Activated CD4-positive, alpha-beta T cell treated with anti-CD3 and anti-CD28 coated beads, Interleukin-2, amount 10 ng/mL, durations not matched to agents 7 days and 5 days (primary cell): ENCODE data around the gene SNAP47. TPM values are rescaled to one million over a fixed set of nuclear protein-coding genes. Genes with fewer than 3 reads are reported as not detected.

Source experiments
- CTCF ChIA-PET: fragments of 350-600 bp; sonication (Branson Sonifier 250); formaldehyde crosslinking; loops from one replicate; lab custom pipeline; 2021; ENCODE audit warnings: antibody characterized with exemption; lab: Charles Lee
- POLR2A ChIA-PET: fragments of 350-600 bp; sonication (Branson Sonifier 250); formaldehyde crosslinking; loops from one replicate; lab custom pipeline; 2021; ENCODE audit warnings: antibody characterized with exemption; lab: Charles Lee
- DNase-seq: peaks from one replicate; pipeline ENCODE4 v3.0.0-alpha.2; 2020
- H3K27ac Mint-ChIP-seq: one replicate; pipeline ENCODE4 v1.8.0; 2021; ENCODE audit warnings: mild to moderate bottlenecking, moderate library complexity, mixed read lengths
- H3K27me3 Mint-ChIP-seq: one replicate; pipeline ENCODE4 v1.8.0; 2021; ENCODE audit warnings: mixed read lengths
- H3K36me3 Mint-ChIP-seq: one replicate; pipeline ENCODE4 v1.8.0; 2021; ENCODE audit warnings: low read depth, mixed read lengths
- H3K4me1 Mint-ChIP-seq: one replicate; pipeline ENCODE4 v1.8.0; 2021; ENCODE audit warnings: mixed read lengths
- H3K4me3 Mint-ChIP-seq: one replicate; pipeline ENCODE4 v1.8.0; 2021; ENCODE audit warnings: mild to moderate bottlenecking, moderate library complexity, mixed read lengths
- H3K9me3 Mint-ChIP-seq: one replicate; pipeline ENCODE4 v1.8.0; 2021; ENCODE audit warnings: mixed read lengths
- total RNA-seq, 2 experiments: library from RNA; stranded (reverse); gene quantifications; one replicate each; pipeline ENCODE4 v1.2.3, GENCODE V29; 2021

SNAP47 gene
- total RNA-seq, 2 experiments from 2014 or later: 30.3 TPM

DNA sequence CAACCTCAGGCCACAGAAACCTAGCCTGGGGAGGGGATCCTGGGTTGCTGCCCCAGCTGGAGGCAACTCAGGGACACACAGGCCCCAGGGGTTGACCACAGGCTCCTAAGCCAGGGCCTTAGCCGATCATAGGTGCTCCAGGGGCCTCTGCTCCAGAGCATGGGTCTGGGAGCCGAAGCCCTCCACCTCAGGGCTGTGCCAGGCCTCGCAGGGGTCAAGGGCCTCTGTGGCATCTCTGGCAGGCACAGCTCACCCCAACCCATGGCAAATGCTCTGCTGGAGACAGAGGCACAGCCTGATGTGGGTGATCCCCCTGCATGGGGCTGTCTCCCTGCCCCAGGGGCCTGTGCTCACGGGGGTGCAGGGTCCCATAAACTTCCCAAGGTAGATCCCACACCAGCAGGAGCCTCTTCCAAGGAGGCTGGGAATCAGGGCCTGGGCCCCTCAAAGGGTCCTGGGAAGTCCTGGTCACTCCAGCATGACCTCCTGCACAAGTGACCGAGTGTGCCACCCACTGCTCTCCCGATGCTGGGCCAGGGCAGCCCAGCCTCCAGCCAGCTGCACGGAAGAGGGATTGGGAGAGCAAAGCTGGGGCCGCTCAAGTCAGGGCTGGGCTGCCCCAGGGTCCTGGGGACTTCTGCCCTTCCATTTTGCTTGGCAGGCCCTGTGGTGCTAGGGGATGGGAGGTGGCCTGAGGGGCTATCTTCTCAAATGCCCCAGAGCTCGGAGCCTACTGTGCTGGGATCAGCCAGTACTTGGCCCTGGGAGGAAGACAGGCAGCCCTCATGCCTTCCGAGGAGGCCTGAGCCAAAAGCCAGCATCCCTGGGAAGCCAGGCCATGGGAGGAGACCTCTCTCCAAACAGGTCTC lies 58.1 kb downstream of the SNAP47 start:
- ChIA-PET CTCF (interaction anchor here (0.6 kb wide), 1 partner anchor 613 kb away, joined by 3 read pairs; no protein-coding TSS in a partner anchor), POLR2A (no interaction called here)
- no peak overlapping the region for H3K4me3 Mint-ChIP-seq

DNA sequence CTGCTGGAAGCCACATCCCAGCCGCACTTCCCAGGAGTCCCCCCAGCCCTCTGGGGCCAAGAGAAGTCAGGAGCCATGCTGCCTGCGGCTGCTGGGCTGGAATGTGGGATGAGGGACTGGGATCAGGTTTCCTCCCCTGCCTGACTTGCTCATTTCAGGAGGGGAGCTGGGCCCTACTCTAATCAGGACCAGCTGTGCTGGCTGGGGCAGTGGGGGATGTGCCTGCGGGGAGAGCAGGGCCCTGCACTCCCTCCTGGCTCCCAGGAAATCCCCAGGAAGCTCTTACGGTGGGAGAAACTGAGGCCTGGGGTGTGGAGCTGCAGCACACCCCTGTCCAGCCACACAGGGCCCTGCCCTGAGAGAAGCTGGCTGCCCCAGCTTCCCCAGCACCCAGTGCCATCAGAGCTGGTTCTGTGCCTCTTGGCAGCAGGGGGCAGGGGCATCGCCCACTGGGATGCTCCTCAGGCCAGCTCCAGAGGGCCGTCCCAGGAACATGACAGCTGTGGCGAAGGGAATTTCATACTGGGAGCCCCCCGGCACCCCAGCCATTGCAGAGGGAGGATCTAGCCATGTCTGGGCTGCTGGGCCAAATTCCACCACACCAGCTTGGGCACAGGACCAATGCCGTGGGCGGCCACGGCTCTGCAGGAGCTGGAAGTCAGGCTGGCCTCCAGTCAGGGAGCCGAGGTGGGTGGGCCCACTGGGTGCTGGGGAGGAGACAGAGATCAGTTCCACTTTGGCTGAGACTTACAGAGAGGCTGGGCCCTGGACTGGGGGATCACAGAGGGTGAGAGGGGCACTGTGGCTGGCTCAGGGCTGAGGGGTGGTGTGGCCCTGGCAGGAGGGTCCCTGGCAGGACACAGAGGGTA lies 58.9 kb downstream of the SNAP47 start:
- Mint-ChIP-seq H3K4me3 (no peak overlapping the region), H3K4me1 (peaks cover 2% of the 10 kb centered on the region), H3K27me3 (peaks cover 6% of the 10 kb centered on the region), H3K36me3 (no peaks in the 10 kb centered on the region), H3K27ac (no peak overlapping the region), H3K9me3 (no peaks in the 10 kb centered on the region)
- ChIA-PET POLR2A (no interaction called here), CTCF (interaction anchor here (0.5 kb wide), 1 partner anchor 10 kb away, joined by 4 read pairs; no protein-coding TSS in a partner anchor)
- DNase-seq: no peak

More for the DNA sequence above, 58.1 kb downstream of the SNAP47 start:
- H3K4me1 Mint-ChIP-seq: peaks cover 2% of the 10 kb centered on the region
- no peak overlapping the region for H3K27ac Mint-ChIP-seq
- no peaks in the 10 kb centered on the region for H3K36me3 Mint-ChIP-seq
- H3K27me3 Mint-ChIP-seq: peaks cover under 1% of the 10 kb centered on the region
- DNase-seq: no peak
- no peaks in the 10 kb centered on the region for H3K9me3 Mint-ChIP-seq

DNA sequence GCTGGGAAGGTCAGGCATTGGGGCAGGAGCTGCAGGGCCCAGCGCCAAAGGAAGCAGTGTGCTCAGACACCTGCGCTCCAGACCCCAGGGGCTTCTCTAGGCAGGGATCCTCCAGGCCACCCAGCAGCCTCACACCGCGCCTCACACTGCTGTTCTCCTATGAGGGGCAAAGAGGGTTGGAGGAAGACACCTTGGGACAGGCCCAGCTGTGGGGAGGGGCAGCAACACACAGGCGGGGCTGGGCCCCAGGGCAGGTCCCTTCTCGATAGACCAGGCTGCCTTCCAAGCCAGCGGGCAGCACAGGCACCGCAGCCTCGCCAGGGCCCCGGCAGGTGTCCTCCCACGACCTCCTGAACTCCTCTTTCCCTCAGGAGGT lies 59.6 kb downstream of the SNAP47 start:
- H3K4me1 Mint-ChIP-seq: no peaks in the 10 kb centered on the region
- H3K27ac Mint-ChIP-seq: no peak overlapping the region

DNA sequence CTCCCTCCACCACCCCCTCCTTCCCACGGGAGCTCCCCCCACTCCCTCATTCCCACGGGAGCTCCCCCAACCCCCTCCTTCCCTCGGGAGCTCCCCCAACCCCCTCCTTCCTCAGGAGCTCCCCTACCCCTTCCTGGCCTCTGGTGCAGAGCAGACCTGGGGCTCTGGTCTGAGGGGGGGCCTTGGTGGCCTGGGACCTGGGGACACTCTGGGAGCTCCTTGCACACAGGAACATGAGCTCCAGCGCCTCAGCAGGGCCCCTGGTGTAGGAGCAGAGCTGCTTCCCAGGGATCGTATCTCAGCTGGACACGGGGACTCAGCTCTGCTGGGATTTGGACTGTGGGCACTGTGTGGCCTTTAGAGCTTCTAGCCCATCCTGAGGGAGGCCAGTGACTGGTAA lies 60.5 kb downstream of the SNAP47 start:
- H3K9me3 Mint-ChIP-seq: no peaks in the 10 kb centered on the region
- no peaks in the 10 kb centered on the region for H3K4me1 Mint-ChIP-seq
- H3K36me3 Mint-ChIP-seq: no peaks in the 10 kb centered on the region
- CTCF ChIA-PET: no interaction called here
- H3K4me3 Mint-ChIP-seq: no peak overlapping the region
- H3K27ac Mint-ChIP-seq: no peak overlapping the region
- POLR2A ChIA-PET: no interaction called here
- peaks cover 11% of the 10 kb centered on the region for H3K27me3 Mint-ChIP-seq
- DNase-seq: no peak

More for the DNA sequence above, 59.6 kb downstream of the SNAP47 start:
- no peaks in the 10 kb centered on the region for H3K36me3 Mint-ChIP-seq
- DNase-seq: no peak
- CTCF ChIA-PET: no interaction called here
- POLR2A ChIA-PET: no interaction called here
- no peaks in the 10 kb centered on the region for H3K9me3 Mint-ChIP-seq
- no peak overlapping the region for H3K4me3 Mint-ChIP-seq
- H3K27me3 Mint-ChIP-seq: peaks cover 8% of the 10 kb centered on the region

DNA sequence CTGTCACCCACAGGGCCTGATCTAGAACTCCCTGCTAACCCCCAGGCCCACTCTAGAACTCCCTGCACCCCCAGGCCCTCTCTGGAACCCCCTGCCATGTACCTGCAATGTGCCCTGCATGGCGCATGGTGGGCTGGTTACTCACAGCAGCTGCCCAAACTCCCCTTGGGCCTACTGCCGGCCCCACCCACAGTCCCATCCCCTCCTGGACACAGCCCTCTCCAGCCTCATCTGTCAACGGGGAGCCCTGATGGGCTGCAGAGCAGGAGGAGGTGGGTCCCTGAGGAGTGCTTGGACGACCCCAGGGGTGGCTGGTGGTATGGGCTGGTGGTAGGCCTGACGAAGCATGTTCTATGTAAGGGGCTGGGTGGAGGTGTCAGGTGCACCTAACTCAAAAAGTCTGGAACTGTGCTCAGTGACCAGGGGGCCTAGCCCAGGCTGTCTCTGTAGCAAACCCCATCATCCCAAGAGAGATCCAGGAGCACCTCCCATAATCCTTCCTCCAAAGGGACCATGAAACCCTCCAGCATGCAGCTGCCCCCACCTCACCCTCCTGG lies 61.2 kb downstream of the SNAP47 start:
- ChIA-PET POLR2A (no interaction called here), CTCF (no interaction called here)
- no peaks in the 10 kb centered on the region for H3K9me3 Mint-ChIP-seq
- no peaks in the 10 kb centered on the region for H3K36me3 Mint-ChIP-seq
- H3K4me1 Mint-ChIP-seq: no peaks in the 10 kb centered on the region
- DNase-seq: no peak
- H3K27me3 Mint-ChIP-seq: peaks cover 11% of the 10 kb centered on the region
- H3K4me3 Mint-ChIP-seq: no peak overlapping the region
- H3K27ac Mint-ChIP-seq: no peak overlapping the region

DNA sequence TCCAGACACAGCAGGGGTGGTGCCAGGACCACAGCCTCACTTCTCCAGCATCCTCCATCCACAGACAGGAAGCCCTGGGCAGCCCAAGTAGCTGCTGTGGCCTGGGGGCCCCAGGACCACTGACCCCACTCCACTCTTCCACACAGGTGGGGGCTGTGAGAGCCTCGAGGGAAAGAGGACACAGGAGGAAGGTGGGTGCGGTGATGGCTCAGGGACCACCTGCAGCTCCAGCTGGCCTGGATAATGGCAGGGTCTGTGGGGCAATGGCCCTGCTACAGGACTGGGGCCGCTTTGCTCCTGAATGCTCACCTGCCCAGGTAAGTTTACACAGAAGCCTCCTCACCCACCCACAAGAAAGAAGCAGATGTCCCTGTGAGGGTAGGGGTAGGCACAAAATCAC lies 61.9 kb downstream of the SNAP47 start:
- H3K4me3 Mint-ChIP-seq: no peak overlapping the region
- no peaks in the 10 kb centered on the region for H3K36me3 Mint-ChIP-seq
- POLR2A ChIA-PET: no interaction called here
- H3K27ac Mint-ChIP-seq: no peak overlapping the region
- H3K4me1 Mint-ChIP-seq: no peaks in the 10 kb centered on the region
- no peaks in the 10 kb centered on the region for H3K9me3 Mint-ChIP-seq
- DNase-seq: no peak
- peaks cover 13% of the 10 kb centered on the region for H3K27me3 Mint-ChIP-seq
- CTCF ChIA-PET: no interaction called here

DNA sequence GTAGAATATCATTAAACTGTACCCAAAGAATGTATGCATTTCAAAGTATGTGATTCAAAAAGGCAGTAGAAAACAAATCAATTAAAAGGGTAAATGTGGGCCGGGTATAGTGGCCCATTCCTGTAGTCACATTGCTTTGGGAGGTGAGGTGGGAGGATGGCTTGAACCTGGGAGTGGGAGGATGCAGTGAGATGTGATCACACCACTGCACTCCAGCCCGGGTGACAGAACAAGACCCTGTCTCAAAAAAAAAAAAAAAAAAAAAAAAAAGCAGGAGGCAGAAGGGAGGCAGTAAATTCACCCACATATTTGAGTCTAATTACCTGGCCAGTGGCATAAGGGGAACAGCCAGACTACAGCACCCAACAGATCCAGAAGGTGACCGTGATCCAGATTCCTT lies 62.4 kb downstream of the SNAP47 start:
- H3K27me3 Mint-ChIP-seq: peaks cover 13% of the 10 kb centered on the region
- CTCF ChIA-PET: no interaction called here
- H3K27ac Mint-ChIP-seq: no peak overlapping the region
- no peaks in the 10 kb centered on the region for H3K9me3 Mint-ChIP-seq
- no peaks in the 10 kb centered on the region for H3K36me3 Mint-ChIP-seq
- no peaks in the 10 kb centered on the region for H3K4me1 Mint-ChIP-seq
- POLR2A ChIA-PET: no interaction called here
- H3K4me3 Mint-ChIP-seq: no peak overlapping the region
- DNase-seq: no peak

DNA sequence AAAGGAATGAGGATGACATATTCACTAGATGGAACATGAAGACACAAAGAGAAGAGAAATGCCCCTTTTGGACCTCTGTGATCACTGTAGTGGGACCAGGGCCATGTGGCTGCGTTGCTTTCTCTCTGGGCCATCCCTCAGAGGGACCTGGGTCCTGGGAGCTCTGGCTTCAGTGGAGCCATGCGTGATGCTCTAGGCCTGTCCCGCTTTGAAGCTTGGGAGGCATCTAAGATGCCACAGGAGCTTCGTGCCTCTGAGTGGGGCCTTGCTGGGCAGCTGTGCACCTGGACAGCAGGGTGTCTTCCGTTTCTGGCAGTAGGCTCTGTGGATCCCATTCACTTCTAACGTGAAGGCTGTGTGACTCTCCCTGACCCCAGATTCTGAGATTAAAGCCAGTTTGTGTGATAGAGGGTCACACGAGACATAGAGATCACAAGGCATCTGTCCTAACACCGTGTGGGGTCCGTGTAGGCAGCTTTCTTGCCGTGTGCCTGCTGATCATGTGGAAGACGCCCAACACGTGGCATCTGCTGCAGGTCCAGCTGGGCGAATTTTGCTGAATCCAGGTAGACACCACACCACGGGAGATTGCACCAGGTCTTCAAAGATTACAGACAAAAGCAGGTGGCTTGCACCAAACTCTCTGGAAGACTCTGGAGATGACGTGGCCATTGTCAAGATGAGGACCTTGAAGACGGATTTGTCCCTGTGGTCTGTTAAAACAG lies 63.0 kb downstream of the SNAP47 start:
- Mint-ChIP-seq H3K36me3 (no peaks in the 10 kb centered on the region), H3K27ac (no peak overlapping the region), H3K4me3 (no peak overlapping the region), H3K9me3 (no peaks in the 10 kb centered on the region), H3K4me1 (no peaks in the 10 kb centered on the region), H3K27me3 (peaks cover 16% of the 10 kb centered on the region)
- ChIA-PET POLR2A (no interaction called here), CTCF (no interaction called here)
- no peak for DNase-seq

DNA sequence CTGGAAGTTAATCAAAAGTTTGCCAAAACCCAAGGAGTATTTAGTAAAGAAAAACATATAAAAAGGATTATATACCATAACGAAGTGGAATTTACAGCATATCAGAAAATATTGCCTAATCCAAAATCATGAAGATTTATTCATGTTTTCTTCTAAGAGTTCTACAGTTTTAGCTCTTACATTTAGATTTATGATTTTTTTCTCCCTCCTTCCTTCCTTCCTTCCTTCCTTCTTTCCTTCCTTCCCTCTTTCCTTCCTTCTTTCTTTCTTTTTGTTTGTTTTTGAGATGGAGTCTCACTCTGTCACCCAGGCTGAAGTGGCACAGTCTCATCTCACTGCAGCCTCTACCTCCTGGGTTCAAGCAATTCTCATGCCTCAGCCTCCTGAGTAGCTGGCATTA lies 64.5 kb downstream of the SNAP47 start:
- peaks cover 28% of the 10 kb centered on the region for H3K27me3 Mint-ChIP-seq
- H3K4me3 Mint-ChIP-seq: no peak overlapping the region
- no peaks in the 10 kb centered on the region for H3K36me3 Mint-ChIP-seq
- ChIA-PET CTCF (no interaction called here), POLR2A (no interaction called here)
- no peaks in the 10 kb centered on the region for H3K4me1 Mint-ChIP-seq
- no peak overlapping the region for H3K27ac Mint-ChIP-seq
- DNase-seq: no peak
- peaks cover 2% of the 10 kb centered on the region for H3K9me3 Mint-ChIP-seq

DNA sequence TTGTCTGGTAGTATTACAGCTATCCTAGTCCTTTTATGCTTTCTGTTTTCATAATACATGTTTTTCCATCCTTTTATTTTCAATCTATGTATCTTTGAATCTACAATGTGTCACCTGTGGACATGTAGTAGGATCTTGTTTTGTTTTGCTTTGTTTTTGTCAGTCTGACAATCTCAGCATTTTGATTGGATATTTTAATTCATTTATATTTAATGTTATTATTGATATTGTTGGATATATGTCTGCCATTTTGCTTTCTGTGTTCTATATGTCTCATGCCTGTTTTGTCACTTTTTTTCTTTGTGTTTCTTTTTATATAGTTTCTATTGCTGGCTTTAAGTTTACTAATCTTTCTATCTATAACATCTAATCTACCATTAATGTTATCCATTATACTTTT lies 68.7 kb downstream of the SNAP47 start:
- Mint-ChIP-seq H3K36me3 (no peaks in the 10 kb centered on the region), H3K27me3 (peaks cover 30% of the 10 kb centered on the region), H3K27ac (no peak overlapping the region), H3K4me1 (peaks cover 7% of the 10 kb centered on the region), H3K4me3 (no peak overlapping the region), H3K9me3 (peaks cover 7% of the 10 kb centered on the region)
- no peak for DNase-seq
- ChIA-PET CTCF (no interaction called here), POLR2A (no interaction called here)

DNA sequence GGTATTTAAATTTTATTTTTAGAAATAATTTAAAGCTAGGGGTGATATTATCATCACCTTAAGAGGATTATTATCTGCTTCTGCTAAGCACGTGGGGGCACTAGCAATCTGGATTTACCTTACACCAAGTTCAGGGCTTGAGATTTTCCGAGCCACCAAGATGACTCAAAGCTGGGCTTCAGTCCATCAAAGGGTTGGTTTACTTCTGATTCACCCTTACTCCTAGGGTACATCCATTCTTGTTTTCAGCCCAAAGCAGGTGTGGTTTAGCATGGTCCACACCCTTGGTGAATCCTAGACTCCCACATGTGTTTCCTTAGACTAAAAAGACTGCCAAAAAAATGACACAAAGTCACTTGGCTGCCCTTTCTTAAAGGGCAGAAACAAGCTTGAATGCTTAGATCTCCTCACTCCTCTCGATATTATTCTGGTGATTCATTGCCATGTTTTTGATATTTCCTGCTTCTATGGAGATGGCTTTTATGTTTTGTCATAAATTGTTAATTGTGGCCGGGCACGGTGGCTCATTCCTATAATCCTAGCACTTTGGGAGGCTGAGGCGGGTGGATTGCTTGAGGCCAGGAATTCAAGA lies 70.5 kb downstream of the SNAP47 start:
- peaks cover 10% of the 10 kb centered on the region for H3K9me3 Mint-ChIP-seq
- no peaks in the 10 kb centered on the region for H3K36me3 Mint-ChIP-seq
- ChIA-PET POLR2A (no interaction called here), CTCF (no interaction called here)
- H3K27me3 Mint-ChIP-seq: peaks cover 25% of the 10 kb centered on the region
- H3K27ac Mint-ChIP-seq: no peak overlapping the region
- peaks cover 10% of the 10 kb centered on the region for H3K4me1 Mint-ChIP-seq
- H3K4me3 Mint-ChIP-seq: no peak overlapping the region
- DNase-seq: no peak

DNA sequence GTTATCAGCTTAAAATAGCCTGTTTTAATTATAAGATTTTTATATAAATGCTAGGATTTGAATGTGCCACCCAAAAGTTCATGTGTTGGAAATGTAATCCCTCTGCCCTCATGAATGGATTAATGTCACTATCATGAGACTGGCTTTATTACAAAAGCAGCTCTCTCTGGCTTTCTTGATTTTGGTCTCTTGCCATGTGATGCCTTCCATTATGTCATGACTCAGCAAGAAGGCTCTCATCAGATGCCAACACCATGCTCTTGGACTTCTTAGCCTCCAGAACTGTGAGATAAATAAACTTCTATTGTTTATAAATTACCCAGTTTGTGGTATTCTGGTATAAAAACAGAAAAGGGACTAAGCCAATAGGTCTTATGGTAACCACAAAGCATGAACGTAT lies 73.3 kb downstream of the SNAP47 start:
- H3K27ac Mint-ChIP-seq: no peak overlapping the region
- peaks cover 10% of the 10 kb centered on the region for H3K4me1 Mint-ChIP-seq
- CTCF ChIA-PET: no interaction called here
- no peak for DNase-seq
- H3K27me3 Mint-ChIP-seq: peaks cover 16% of the 10 kb centered on the region
- H3K36me3 Mint-ChIP-seq: no peaks in the 10 kb centered on the region
- POLR2A ChIA-PET: no interaction called here
- peaks cover 23% of the 10 kb centered on the region for H3K9me3 Mint-ChIP-seq
- H3K4me3 Mint-ChIP-seq: no peak overlapping the region
